Measurements from ENCODE around the gene DLAT. TPM values are rescaled to one million over a fixed set of nuclear protein-coding genes. Genes with fewer than 3 reads are reported as not detected.

DLAT gene
- total RNA-seq, 1 donor from 2014 or later, result 28.2 TPM

DNA sequence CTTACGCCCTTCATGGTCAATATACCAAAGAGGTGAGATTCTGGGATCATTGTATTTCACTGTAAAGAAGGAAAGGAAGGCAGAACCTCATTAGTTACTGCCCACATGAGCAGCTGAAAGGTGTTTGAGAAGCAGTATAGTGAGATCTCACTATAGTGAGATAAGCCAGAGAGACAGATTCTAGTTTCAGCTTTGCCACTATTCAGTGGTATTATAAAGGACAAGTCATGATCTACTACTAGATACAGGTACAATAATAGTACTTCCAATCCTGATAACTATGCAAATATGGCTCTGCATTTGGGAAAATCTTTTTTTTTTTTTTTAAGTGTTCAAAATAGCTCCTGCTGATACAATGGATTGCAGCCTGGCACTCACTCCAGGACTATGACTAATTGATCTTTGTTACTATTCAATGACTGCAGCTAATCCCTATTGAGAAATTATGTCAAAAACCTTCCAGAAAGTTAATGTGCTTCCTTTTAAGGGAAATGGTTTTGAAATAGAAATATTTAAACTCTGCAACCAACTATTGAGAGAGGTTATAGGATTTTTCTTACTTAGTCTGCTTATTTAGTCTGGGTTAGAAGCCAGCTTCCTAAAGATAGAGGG, 8.3 kb upstream of the DLAT start:
- Mint-ChIP-seq H3K4me3 (ENCODE audit: unreplicated experiment) (no peak overlapping the region), H3K36me3 (ENCODE audit: low read depth, unreplicated experiment) (no peaks in the 10 kb centered on the region), H3K27ac (ENCODE audit: unreplicated experiment) (no peak overlapping the region), H3K4me1 (ENCODE audit: unreplicated experiment) (no peaks in the 10 kb centered on the region), H3K27me3 (ENCODE audit: unreplicated experiment) (no peaks in the 10 kb centered on the region), H3K9me3 (ENCODE audit: unreplicated experiment) (no peaks in the 10 kb centered on the region)
- DNase-seq (ENCODE audit: low spot score), result no peak
- TF ChIP-seq CTCF (IDR thresholded peaks at IDR 0.05; ENCODE audit: unreplicated experiment), result no peak

- Mint-ChIP-seq H3K9me3 (ENCODE audit: unreplicated experiment) (no peaks in the 10 kb centered on the region), H3K27me3 (ENCODE audit: unreplicated experiment) (no peaks in the 10 kb centered on the region), H3K4me3 (ENCODE audit: unreplicated experiment) (no peak overlapping the region), H3K27ac (ENCODE audit: unreplicated experiment) (no peak overlapping the region), H3K4me1 (ENCODE audit: unreplicated experiment) (no peaks in the 10 kb centered on the region), H3K36me3 (ENCODE audit: low read depth, unreplicated experiment) (no peaks in the 10 kb centered on the region)
- TF ChIP-seq CTCF (IDR thresholded peaks at IDR 0.05; ENCODE audit: unreplicated experiment), result no peak
- DNase-seq (ENCODE audit: low spot score), result no peak
Observed at GRCh38 chr11:112017538-112017937, 7.7 kb upstream of the DLAT start.

DNA sequence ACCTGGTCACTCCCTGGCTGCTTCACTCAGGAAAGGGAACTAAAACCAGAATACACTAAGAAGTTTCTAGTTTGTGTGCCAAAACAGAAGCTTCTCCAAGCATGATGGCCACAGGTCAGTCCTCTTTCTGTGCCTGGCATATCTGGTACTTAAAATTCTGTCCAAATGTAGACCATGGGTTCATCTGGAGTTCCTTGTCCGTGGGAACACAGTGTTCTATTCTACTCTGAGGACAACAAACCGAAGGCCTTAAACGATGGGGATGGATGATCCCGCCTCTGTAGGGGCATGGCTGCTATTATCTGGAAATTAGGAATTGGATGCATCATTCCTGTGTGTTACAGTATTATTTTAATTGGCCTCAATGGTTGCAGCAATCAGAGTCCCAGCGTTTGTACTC, 6.1 kb upstream of the DLAT start:
- H3K36me3 Mint-ChIP-seq (ENCODE audit: low read depth, unreplicated experiment), result no peaks in the 10 kb centered on the region
- H3K4me3 Mint-ChIP-seq (ENCODE audit: unreplicated experiment), result no peak overlapping the region
- H3K27ac Mint-ChIP-seq (ENCODE audit: unreplicated experiment), result no peak overlapping the region
- no peak for DNase-seq (ENCODE audit: low spot score)
- TF ChIP-seq CTCF (IDR thresholded peaks at IDR 0.05; ENCODE audit: unreplicated experiment), result no peak
- no peaks in the 10 kb centered on the region for H3K9me3 Mint-ChIP-seq (ENCODE audit: unreplicated experiment)
- no peaks in the 10 kb centered on the region for H3K27me3 Mint-ChIP-seq (ENCODE audit: unreplicated experiment)
- H3K4me1 Mint-ChIP-seq (ENCODE audit: unreplicated experiment), result peaks cover 1% of the 10 kb centered on the region

DNA sequence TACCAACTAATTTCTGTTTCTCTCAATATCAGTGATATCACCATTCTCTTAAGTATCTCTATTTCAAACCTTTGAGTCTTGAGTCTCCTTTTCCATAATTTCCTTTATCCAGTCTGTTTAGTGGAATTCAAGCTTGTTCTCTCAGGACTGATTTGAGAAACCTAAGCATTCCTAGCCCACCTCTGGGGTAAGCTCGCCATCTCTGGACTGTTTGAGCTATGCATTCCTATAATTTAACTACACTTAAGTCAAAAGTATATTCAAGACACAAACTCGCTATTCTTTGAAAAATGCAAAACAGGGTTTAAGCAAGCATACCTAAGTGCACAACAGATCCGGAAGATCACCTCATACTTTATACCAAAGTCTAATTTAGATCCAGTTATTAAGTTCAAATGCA, 2.1 kb upstream of the DLAT start:
- H3K9me3 Mint-ChIP-seq (ENCODE audit: unreplicated experiment), result no peaks in the 10 kb centered on the region
- TF ChIP-seq CTCF (IDR thresholded peaks at IDR 0.05; ENCODE audit: unreplicated experiment), result no peak
- no peaks in the 10 kb centered on the region for H3K36me3 Mint-ChIP-seq (ENCODE audit: low read depth, unreplicated experiment)
- DNase-seq (ENCODE audit: low spot score), result no peak
- no peaks in the 10 kb centered on the region for H3K27me3 Mint-ChIP-seq (ENCODE audit: unreplicated experiment)
- H3K4me3 Mint-ChIP-seq (ENCODE audit: unreplicated experiment), result no peak overlapping the region
- peaks cover 16% of the 10 kb centered on the region for H3K4me1 Mint-ChIP-seq (ENCODE audit: unreplicated experiment)
- H3K27ac Mint-ChIP-seq (ENCODE audit: unreplicated experiment), result no peak overlapping the region

DNA sequence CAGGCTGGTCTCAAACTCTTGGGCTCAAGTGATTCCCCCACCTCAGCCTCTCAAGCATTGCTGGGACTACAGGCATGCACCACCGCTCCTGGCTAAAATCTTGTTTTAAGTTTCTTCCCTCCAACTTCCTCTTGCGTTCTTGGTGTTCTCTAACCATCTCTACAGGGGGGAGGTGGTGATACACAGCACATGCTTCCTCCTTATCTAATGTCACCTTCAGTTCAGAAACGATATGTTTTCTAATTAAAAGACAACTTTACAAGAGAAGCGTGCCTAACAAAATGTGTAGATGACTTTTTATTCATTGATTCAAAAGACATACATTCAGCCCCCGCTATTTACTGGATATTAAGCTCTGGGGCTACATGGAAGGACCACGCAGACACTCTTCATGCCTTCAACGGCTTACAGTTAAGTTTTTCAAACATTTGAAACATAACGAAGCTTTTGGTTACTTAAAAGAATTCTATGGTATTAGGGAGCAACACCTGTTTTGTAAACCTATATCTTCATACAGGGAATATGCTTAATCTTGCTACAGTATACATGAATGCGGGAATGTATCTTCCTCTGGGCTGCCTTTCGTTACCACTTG, 933 bp upstream of the DLAT start:
- peak overlapping the region; percentile 98 for H3K4me3 Mint-ChIP-seq (ENCODE audit: unreplicated experiment)
- peaks cover 8% of the 10 kb centered on the region for H3K36me3 Mint-ChIP-seq (ENCODE audit: low read depth, unreplicated experiment)
- H3K9me3 Mint-ChIP-seq (ENCODE audit: unreplicated experiment), result no peaks in the 10 kb centered on the region
- no peaks in the 10 kb centered on the region for H3K27me3 Mint-ChIP-seq (ENCODE audit: unreplicated experiment)
- H3K4me1 Mint-ChIP-seq (ENCODE audit: unreplicated experiment), result peaks cover 16% of the 10 kb centered on the region
- TF ChIP-seq CTCF (IDR thresholded peaks at IDR 0.05; ENCODE audit: unreplicated experiment), result no peak
- H3K27ac Mint-ChIP-seq (ENCODE audit: unreplicated experiment), result no peak overlapping the region
- no peak for DNase-seq (ENCODE audit: low spot score)
